ENCODE data around the gene AGR3. TPM values are rescaled to one million over a fixed set of nuclear protein-coding genes. Genes with fewer than 3 reads are reported as not detected.

Gene AGR3
- not detected in 2 replicates for total RNA-seq (2014; rRNA removed; shearing (Covaris generic))

DNA sequence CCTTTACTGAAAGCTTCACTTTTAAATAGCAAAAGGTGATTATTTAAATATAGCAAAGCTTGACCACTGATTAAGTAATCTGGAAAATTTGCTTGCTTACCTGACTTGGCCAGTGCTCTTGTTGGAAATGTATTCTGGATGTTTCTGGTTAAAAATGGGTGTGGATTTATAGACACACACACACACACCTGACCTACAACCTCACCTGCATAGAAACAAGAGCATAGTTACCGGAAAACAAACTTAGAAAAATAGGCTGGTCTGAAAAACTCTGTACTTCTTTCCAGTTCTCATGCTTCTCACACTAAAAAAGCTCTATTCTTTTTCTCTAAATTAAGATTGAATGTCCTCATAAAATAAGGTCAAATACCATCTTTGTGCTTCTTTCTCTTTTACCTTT is at the start of gene AGR3:
TSS of gene AGR3 (minus strand) at position 140 of the 400 bp plus-strand sequence. CDS start 3,365 bp downstream, outside the sequence.
- DNase-seq (ENCODE audit: low read depth), result no peak

DNA sequence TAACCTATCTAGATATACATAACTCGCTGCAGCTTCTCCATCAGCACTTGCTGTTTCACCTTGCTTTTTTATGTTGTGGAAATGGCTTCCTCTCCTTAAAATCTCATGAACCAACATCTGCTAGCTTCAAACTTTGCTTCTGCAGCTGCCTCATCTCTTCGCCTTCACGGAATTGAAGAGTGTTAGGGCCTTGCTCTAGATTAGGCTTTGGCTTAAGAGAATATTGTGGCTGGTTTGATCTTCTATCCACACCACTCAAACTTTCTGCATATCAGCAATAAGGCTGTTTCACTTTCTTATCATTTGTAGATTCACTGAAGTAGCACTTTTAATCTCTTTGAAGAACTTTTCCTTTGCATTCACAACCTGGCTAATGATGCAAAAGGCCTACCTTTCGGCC is 49.2 kb upstream of the AGR3 start:
- no peak for DNase-seq (ENCODE audit: low read depth)

DNA sequence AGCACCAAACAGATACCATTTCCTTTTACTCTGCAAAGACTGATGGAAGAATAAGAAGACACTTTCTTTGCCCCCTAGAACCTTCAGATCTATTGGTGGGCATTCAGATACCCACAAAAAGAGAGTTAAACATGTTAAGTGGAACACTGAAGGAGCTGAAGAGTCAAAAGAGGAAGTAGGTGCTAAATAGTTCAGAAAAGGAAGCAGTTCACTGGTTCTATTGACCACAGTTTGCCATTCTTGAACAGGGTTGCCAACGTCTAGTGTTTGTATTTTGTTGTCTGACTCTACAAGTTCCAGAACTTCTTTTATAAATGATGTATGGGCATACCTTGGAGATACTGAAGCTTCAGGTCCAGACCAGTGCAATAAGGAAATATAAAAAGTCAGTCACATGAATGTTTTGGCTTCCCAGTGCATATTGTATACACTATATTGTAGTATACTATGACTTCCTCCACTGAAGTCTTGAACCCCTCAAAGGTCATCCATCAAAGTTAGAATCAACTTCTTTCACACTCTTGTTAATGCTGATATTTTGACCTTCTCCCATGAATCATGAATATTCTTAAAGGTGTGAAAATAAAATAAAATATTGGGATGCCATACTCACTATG is 47.5 kb upstream of the AGR3 start:
- DNase-seq (ENCODE audit: low read depth), result no peak

DNA sequence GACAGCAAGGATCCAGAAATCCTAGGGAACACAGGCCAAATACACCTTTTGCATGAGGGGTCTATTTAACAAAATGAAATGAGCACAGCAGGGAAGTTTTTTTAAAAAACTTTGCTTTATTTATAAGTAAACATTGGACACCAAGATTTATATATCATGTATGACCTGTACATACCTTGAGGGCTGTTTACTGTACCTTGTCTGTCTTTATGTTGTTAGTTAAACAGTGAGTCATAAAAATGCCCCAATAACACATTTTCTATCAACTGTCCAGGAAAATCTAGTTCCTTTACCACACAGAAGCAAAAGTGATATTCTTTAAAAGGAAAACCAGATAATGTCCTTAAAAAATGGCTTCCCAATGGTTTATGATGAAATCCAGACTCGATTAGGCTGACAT is 45.1 kb upstream of the AGR3 start:
- no peak for DNase-seq (ENCODE audit: low read depth)

DNA sequence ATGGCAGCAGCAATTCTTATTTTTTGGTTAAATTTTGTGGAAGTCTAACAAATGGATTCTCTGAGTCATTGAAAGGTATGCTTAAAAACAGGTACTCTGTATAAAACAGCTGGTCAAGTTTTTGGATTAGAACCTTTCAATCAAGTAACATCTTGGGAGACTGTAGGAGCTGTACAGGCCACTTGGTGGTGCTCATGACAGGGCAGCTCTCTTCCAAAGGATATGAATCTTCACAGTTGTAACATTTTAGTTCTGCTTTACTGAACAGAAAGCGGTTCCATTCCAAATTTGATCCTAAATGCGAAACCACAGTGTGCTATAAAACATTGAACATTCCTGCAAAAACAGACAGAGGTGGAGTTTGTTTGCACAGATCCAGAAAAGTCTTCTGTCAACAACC is 44.5 kb upstream of the AGR3 start:
- peak; percentile 33 for DNase-seq (ENCODE audit: low read depth)

DNA sequence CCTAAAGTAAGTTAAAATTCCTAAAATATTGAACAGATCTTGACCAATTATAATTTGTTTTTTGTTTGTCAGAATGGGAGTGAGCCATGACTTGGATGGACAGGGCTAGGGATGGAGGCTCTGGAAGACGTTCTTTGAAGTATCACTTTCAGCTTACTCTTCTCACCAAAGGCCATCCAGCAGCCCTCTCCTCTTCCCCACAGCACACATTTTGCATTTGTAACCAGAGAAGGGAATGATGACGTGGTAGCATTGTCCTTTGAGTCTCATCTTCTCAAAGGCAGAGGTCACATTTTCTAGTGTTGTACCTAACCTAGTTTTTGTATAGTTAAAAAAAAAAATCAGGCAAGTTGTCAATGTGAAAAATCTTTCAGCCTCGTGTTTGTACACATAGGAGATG is 43.8 kb upstream of the AGR3 start:
- DNase-seq (ENCODE audit: low read depth), result no peak

DNA sequence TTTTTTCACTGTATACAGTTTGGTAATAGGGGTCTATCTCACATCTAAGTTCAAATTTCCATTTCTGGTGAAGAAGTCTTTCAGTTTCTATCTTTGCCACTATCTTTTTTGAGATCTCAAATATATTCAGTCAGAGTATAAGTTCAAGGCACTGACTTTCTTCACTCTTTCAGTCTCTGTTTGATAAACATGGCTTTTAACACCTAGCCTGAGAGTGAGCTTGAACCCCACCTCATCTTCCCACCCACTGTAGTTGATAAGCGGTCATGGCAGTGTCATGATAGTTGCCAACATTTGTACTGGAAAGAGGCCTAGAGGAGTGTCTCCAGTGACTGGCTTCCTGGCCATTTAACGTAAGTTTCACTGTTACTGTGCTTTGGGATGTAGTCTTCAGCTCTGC is 41.2 kb upstream of the AGR3 start:
- no peak for DNase-seq (ENCODE audit: low read depth)

DNA sequence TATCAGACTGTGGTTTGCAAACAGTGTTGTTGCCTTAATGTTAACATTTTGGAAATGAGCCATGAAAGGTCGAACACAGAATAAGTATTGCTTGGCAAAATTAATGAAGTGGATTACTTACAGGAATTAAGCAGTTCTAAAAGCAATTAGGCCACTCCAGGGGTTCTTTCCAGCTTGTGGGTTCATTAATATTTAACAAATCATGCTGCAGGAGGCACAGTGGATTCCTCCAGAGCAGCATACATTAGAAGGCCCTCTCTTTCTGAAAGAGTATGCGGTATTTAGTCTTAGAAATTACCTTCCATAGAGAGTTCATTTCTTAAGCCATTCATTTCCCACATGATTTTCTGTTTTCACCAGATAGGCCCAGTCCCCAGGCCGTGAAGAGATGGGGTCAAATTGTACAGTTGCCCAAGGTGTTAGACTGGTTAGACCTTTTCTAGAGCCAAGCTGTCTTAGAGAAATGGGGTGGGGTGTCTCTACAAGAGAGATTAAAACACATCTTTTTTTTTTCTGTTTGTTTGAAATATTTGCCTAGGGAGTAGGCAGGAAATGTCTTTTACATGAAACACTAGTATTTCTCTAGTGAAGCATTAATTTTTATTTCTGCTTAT is 40.0 kb upstream of the AGR3 start:
- DNase-seq (ENCODE audit: low read depth), result no peak

DNA sequence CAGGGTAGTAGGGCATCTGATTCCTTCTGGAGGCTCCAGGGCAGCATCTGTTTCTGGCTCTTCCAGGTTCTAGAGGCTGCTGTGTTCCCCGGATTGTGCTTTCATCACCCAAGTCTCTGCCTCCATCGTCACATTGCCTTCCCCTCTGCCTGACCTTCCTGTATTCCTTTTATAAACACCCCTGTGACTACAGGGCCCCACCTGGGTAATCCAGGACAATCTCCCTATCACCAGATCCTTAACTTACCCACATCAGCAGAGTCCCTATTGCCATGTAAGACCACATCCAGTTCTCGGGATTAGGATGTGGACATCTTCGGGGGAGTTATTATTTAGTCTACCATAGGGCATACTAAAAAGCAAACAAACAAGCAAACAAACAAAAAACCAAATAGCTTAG is 39.4 kb upstream of the AGR3 start:
- no peak for DNase-seq (ENCODE audit: low read depth)

DNA sequence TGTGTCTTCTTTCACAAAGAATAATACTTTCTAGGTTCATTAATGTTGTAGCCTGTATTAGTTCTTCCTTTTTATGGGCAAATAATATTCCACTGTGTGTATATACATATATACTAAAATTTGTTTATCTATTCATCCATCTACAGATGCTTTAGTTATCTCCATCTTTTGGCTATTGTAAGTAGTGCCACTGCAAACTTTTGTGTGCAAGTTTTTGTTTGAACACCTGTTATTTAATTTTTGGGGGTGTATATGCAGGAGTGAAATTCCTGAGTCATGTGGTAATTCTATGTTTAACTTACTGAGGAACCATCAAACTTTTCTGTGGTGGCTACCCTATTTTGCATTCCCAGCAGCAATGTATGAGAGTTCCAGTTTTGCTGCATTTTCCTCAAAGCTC is 37.7 kb upstream of the AGR3 start:
- DNase-seq (ENCODE audit: low read depth), result no peak

DNA sequence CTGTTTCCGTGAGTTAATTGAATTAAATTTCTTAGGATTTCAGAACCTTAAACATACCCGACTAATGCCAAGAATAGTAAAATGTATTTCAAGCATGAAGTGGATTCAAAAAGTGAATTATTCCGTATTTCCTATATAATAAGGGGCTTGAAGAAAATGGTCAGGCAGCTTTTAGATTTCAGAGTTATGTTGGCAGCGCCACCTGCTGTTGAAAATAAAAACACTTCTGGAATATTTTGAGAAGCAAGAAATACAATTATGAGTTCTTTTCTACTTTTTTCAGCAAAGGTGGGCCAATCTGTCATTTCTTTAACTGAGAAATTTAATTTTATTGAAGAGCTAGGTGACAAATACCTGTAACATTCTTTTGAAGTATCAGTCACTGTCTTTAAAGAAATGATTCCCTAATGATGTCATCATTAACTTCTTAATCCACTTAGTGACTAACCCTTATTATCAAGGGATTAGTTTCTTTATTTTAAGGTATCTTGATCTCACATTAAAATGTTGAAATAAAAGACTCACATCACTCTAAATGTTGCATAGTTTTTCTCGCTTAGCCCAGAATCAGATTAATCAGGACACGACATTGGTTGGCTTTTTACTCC is 36.6 kb upstream of the AGR3 start:
- peak; percentile 20 for DNase-seq (ENCODE audit: low read depth)

DNA sequence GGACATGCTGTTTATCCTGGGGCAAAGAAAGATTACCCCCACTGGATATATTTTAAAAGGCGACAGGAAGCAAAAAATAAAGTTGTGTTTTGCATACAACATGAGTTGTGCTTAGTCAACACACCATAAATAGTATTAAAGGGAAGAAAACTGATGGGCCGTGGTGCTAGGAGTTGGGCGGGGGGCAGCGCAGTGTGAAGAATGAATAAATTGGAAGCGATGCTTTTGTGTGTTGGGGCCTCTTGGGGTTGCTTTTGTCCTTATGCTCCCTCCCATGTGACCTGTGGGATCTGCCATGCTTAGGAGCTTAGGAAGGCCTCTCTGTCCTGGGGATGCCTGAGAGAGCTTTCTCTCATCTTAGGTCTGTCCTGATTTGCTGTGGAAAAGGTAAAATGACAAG is 35.0 kb upstream of the AGR3 start:
- DNase-seq (ENCODE audit: low read depth), result no peak

DNA sequence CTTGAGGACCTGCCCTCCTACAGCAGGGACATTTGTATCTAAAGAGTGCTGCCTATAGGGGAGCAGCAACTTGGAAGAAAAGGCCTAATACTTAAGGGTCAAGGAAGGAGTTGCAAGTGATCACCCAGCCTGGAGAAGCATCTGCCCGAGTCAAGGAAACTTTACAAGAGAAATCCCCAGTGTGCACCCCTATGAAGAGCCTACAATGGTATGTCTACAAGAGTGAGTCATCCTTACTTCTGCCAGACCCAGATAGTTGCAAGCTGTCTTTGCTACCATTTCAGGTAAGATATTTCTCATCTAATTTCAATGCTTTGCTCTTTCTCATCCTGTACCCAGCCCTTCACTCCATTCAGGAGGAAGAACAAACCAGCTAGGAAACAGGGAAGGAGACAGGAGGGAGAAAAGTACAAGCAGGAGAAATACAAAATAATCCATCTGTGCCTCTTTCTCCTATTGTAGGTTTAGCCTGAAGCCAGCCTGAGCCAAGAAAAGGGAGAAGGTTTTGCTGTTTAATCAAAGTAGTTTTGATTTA is 34.4 kb upstream of the AGR3 start:
- peak; percentile 57 for DNase-seq (ENCODE audit: low read depth)

DNA sequence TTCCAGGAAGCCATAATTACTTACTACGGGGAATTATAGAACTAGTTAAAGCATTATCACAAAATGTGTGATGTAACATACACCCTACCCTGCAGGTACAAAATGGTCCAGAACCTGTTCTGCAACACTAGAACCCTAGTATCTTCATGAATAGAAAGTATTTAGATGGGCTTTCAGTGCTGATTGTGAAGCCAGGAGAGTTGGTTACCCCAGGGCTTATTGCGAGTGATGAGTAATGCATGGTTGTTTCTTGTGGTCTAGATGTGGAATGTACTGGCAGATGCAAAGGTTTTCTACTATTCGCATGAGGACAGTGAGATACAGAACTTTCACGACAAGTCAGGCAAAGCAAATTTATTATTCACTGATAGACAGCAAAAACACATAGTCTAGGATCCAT is 33.6 kb upstream of the AGR3 start:
- peak; percentile 81 for DNase-seq (ENCODE audit: low read depth)

DNA sequence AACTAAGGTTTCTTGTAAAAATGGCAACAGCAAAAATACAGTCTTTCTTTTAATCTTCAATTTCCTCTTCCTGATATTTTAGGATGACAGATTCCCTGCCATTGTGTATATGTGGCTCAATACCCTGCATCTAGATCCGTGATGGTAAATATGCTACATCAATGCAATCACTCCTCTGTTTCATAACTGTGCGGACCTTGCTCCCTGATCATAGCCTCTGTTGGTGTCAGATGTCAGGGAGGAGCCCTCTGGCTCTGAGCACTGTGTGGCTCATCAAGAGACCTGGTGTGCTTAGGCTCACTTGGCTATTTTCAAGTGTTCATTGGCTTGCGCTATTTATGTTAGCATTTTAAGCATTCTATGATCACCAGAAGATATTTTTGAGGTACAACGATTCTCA is 33.0 kb upstream of the AGR3 start:
- DNase-seq (ENCODE audit: low read depth), result peak; percentile 44

DNA sequence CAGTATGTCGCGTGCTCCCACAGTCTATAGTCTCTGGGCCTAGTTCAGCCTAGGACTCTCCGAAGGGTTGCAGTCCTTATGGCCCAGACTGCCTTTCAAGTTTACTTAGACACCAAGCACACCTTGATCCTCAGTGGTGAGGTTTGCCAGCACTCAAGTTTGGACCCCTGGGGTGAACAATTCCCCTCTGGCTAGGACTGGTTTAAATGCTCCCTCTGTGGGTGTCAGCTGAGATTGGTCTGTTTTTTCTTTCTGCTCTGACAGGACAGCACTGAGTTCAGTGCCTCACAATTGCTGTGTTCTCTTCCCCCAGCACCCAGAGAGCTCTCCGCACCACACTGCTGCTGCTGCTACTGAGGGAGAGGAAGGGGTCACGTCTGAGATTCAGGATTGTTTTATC is 31.9 kb upstream of the AGR3 start:
- no peak for DNase-seq (ENCODE audit: low read depth)

DNA sequence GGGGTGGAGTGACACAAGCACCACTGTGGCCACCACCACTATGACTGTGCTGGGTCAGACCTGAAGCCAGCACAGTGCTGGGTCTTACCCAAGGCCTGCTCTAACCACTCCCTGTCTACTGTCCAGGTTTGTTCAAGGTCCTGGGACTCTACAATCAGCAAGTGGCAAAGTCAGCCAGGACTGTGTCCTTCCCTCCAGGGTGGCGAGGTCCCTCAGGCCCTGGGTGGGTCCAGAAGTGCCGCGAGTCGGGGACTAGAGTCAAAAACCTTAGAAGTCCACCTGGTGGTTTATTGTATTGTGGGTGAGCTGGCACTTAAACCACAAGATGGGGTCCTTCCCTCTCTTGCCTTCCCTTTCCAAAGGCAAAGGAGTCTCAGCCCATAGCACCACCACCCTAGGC is 30.8 kb upstream of the AGR3 start:
- DNase-seq (ENCODE audit: low read depth), result no peak

DNA sequence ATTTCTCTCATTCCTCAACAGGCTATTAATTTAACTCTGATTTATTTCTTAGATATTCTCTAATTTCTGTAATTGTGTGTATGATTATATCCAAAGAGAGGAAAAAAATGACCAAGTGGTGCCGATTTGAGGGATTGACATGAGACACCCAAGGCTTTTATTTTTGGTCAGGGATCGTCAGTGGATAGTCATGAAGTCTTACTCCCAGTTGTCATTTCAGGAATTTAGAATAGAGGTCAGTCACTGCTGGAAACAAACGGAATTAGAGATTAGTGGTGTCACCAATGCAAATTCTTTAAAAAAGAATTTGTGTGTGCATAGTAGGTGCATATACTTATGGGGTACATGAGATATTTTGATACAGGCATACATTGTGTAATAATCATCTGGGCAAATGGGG is 26.8 kb upstream of the AGR3 start:
- DNase-seq (ENCODE audit: low read depth), result no peak

DNA sequence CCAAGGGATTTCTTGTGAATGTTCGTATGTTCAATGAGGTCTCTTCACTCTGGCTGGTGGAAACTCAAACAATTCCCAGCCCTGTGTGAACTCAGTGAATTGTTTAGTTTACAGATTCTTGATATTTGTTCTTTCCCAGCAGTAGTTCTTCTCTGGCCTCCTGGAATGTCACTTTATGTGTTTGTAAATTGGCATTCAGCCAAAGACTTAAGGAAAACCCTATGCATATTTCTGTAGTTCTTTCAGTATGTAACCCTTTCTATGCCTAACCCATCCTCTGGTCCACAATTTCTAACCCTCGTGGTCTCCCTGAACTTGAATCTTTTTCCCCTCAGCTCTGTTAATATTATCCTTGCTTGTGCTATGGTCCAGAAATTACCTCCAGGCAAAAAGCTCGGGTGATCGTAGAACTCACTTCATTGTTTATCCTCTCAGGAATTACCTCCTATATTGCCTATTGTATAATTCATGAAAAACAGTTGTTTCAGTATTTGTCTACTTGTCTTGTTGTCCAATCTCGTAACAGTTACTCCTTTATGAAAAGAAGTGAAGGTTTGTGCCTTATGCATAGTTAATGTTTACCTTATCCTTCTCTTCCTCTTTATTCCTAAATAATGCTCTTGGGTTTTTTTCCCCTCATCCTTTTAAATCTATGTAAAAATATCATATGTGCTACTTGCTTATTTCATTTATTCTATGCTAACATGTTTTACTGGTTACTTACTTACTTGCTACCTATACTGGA is 23.7 kb upstream of the AGR3 start:
- no peak for DNase-seq (ENCODE audit: low read depth)

DNA sequence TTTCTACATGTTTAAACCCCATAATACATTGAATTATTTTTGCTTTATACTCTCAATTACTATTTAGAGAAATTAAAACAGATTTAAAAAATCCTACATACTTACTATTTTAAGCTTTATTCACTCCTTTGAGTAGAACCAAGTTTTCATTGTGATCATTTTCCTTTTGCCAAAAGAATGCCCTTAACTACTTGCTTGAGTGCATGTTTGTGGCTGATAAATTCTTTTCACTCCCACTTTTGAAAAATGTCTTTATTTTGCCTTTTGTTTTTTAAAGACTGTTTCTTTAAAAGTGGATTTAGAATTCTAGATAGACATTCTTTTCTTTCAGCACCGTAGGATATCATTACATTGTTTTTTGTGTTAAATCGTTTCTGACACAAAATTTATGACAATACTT is 22.3 kb upstream of the AGR3 start:
- no peak for DNase-seq (ENCODE audit: low read depth)

DNA sequence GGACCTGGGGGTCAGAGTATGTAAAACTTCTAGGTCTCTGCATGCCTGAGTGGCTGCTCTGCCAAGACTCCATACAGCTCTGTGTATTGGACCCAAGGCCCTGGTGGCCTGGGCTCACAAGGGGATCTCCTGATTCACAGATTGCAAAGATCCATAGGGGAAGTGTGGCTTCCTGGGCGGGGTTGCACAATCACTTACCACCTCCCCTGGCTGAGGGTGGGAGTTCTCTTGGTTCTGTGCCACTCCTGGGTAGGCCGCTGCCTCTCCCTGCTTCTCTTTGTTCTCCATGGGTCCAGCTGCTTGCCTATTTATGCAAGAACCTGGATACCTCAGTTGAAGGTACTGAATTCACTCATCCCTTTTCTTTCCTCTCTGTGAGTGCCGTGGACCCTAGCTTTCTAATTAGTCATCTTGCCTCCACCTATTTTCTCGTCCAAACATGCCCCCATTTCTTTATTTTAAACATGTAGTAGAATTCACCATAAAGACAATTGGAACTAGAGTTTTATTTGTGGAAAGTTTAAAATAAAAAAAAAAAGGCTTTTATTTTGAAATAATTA is 18.5 kb upstream of the AGR3 start:
- no peak for DNase-seq (ENCODE audit: low read depth)
